Fibroblast of pulmonary artery (primary cell): ENCODE results near the gene ATP9B.

Experiments used
- DNase-seq: peaks from one replicate; pipeline ENCODE4 v3.0.0-alpha.2; 2010; ENCODE audit warnings: low read depth
- H3K4me3 ChIP-seq: replicated peaks from 2 replicates; pipeline ENCODE4 v1.5.1; 2011; ENCODE audit warnings: low read depth, mild to moderate bottlenecking, control low read depth, low read length, moderate library complexity
- TF ChIP-seq, protein P1 (sequence below): IDR thresholded peaks from 2 replicates; pipeline ENCODE4 v1.5.1; 2011; ENCODE audit warnings: mild to moderate bottlenecking, control low read depth, low read length, inconsistent platforms; ENCODE audit errors: missing control alignments

ATP9B gene

DNA sequence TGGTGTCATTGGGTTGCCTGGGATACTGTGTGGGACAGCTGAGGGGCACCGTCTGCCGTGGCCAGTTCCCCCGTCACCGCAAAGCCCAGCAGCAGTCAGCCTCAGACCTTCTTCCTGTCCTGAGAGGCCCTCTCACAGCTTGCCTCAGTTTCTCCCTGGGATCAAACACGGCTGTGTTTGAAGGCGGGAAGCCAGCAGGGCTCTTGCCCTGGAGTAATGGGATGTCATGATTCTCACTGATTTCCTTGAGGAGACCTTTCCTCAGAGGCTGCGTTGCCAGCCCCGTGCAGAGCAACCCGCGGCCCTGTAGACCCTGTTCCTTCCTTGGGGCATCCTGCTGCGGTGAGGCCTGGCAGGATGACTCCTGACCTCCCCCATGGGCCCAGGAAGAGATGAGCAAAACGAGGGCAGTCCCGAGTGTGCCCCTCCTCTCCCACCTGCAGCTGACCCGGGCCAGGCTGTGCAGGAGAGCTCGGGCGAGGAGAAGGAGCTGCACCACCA is 312.7 kb downstream of the ATP9B start:
- no peak overlapping the region for H3K4me3 ChIP-seq
- TF ChIP-seq, protein P1, sequence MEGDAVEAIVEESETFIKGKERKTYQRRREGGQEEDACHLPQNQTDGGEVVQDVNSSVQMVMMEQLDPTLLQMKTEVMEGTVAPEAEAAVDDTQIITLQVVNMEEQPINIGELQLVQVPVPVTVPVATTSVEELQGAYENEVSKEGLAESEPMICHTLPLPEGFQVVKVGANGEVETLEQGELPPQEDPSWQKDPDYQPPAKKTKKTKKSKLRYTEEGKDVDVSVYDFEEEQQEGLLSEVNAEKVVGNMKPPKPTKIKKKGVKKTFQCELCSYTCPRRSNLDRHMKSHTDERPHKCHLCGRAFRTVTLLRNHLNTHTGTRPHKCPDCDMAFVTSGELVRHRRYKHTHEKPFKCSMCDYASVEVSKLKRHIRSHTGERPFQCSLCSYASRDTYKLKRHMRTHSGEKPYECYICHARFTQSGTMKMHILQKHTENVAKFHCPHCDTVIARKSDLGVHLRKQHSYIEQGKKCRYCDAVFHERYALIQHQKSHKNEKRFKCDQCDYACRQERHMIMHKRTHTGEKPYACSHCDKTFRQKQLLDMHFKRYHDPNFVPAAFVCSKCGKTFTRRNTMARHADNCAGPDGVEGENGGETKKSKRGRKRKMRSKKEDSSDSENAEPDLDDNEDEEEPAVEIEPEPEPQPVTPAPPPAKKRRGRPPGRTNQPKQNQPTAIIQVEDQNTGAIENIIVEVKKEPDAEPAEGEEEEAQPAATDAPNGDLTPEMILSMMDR, result no peak
- no peak for DNase-seq

DNA sequence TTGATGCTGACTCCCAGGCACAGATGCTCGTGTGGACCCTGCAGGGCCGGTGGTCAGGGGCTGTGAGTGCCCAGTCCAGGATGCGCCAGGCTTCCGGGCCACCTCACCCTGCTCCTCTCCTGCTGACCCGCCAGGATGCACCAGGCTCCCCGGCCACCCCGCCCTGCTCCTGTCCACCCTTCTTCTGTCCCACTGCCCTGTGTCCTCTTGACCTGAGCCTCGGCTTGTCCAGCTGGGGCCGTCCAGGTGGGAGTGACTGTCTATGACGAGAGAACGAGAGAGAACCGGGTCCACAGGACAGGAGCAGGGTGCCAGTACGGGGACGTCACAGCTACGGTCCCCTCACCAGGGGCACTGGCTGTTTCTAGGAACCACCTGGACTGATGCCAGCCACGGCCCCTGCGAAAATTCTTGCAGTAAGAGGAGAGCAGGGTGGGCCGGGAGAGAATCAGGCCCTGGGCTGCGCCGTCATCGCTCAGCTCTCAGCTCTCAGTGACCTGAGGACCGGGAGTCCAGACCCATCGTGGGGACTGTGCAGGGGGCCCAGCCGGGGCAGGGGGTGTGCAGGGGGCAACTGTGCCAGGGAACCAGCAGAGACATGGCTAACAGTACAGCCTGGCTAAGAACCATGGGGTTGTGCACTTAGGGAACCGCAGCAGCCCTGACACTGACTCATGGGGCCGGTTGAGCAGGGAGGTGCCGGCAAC is 313.6 kb downstream of the ATP9B start:
- TF ChIP-seq, protein P1, result no peak
- DNase-seq, result no peak
- H3K4me3 ChIP-seq, result no peak overlapping the region

DNA sequence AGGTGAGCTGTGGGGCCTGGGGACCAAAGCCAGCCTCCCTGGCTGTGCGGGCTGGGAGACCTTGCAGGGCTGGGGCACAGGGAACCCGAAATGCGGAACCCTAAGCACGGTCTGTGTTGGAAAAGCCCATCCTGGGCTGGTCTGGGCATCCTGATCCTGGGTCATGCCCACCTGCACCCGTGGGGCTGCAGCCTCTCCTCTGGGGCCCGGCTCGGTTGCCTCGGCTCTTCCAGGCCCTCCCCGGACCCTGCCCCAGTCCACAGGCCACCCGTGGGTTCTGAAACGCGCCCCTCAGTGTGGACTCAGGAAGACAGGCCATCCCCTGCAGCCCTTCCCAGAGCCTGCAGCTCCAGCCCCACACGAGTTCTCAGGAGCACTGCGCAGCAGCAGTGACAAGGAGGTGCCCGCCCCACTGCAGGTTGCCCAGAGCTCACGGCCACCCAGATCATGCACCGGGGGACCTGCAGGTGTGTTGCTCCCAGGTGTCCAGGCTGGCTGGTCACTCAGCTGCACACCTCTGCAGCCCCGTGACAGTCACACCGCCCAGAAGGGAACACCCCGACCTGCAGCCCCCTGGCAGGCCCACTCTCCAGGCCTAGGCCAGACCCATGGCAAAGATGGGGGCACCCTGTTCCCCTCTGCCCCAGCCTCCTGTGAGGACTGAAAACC is 314.3 kb downstream of the ATP9B start:
- DNase-seq, result no peak
- H3K4me3 ChIP-seq, result no peak overlapping the region
- TF ChIP-seq, protein P1, result no peak

DNA sequence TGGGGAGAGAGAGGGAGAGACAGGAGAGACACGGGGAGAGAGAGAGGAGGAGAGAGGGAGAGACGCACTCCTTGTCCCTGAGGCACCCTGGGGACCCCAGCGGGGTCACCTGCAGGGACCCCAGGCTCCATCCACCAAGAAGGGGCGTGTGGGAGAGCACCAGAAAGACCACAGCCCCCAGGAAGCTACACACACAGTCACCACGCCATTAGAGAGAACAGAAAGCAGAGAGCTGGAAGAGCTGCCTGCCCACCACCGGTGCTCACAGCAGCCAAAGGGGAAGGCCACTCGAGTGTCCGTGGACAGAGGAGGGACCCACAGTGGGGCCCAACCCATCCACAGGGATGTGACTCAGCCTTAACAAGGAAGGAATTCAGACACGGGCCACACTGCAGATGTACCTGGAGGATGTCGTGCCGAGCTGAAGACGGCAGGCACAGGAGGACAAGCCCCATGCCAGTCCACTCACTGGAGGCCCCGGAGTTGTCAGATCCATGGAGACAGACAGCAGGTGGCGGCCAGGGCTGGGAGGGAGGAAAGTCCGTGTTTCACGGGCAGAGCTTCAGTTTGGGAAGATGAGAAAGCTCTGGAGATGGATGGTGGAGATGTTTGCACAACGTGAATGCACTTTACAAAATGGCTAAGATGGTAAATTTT is 315.1 kb downstream of the ATP9B start:
- TF ChIP-seq, protein P1, result no peak
- H3K4me3 ChIP-seq, result no peak overlapping the region
- DNase-seq, result no peak

DNA sequence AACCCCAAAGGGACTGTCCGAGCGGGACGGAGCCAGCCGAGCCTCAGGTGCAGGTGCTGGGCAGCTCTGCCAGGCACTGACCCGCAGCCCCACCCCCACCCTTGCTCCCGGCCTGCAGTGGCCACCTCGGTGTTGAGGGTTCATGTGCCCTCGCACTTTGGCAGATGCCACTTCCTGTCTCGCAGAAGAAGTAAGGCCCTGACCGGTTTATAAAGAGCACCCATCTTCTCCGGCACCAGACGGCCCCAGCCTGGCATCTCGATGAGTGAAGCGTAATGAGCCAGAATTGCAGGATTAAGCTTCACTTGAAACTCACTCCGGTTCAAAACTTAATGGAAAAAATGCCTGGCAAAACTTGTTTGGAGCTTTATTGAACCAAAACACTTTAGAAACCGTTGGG is 315.6 kb downstream of the ATP9B start:
- DNase-seq, result no peak
- TF ChIP-seq, protein P1, result no peak
- no peak overlapping the region for H3K4me3 ChIP-seq

DNA sequence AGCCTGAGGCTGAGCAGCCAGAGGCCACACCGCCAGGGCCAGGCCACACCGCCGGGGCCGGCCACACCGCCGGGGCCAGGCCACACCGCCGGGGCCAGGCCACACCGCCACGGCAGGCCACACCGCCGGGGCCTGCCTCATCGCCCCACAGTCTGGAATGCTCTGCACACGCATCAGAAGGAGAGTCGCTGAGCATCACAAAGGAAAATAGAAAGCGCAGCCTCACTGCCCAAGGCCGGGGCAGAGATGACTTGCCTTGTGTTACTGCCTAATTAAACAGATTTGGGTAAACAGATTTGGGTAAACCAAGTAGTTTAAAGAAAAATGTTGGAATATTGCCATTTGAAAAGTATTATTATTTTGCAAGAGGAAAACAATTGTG is 316.1 kb downstream of the ATP9B start:
- H3K4me3 ChIP-seq, result no peak overlapping the region
- TF ChIP-seq, protein P1, result no peak
- DNase-seq, result no peak
